ENCODE data around the gene TLK1. TPM values are rescaled to one million over a fixed set of nuclear protein-coding genes. Genes with fewer than 3 reads are reported as not detected.

Gene TLK1
- polyA plus RNA-seq, 1 of the 3 experiments (the other 2 are of a cell fraction): 4.8 TPM

DNA sequence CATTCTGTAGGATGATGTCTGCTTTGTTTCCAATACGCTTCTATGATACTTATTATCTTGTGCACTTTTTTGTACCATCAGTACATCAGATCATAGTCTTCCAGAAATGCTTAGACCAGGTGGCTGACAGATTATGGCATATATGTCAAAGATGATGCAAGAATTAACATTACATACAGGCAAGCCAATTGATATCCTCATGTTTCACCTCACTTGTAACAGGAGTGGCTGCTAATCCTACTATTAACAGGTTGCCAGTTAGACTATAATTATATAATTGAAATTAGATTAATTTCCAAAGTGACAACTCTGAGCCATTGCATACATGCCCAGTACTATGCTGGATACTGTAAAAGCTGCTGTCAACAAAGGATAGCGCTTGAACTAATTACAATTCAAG, 77.2 kb downstream of the TLK1 start (continued):
- TF ChIP-seq CTCF (IDR thresholded peaks at IDR 0.05) (no peak), RFX5 (IDR thresholded peaks at IDR 0.05; ENCODE audit: low read length) (no peak), RAD21 (IDR thresholded peaks at IDR 0.05; ENCODE audit: low read length) (no peak), GATA2 (CRISPR knock-in tag; IDR thresholded peaks at IDR 0.05) (no peak), SMC3 (IDR thresholded peaks at IDR 0.05; ENCODE audit: low read depth, low read length) (no peak), TCF12 (IDR thresholded peaks at IDR 0.05) (no peak)

GRCh38 chr2:171081649-171082111, 79.0 kb downstream of the TLK1 start:
- Histone ChIP-seq H3K4me1 (ENCODE audit: control insufficient read depth in 1 of 2, insufficient read depth in 2 of 2, low read depth in 1 of 2, low read length in 1 of 2) (peaks cover 0 to 4% of the 10 kb centered on the region in 2 experiments; a peak in 1 of 4 replicates), H4K20me1 (ENCODE audit: insufficient read depth) (peaks cover 7% of the 10 kb centered on the region), H3K79me2 (ENCODE audit: insufficient read depth) (peaks cover 62% of the 10 kb centered on the region), H3K4me2 (no peak overlapping the region), H3F3A (replicated peaks; ENCODE audit: insufficient read depth) (peaks cover 5% of the 10 kb centered on the region), H3K9me2 (no peaks in the 10 kb centered on the region), H3K9me3 (no peaks in the 10 kb centered on the region), H3K27me3 (ENCODE audit: insufficient read depth) (no peaks in the 10 kb centered on the region), H3K4me3 (ENCODE audit: low read depth in 2 of 2, low read length in 1 of 2) (no peak overlapping the region), H2AFZ (ENCODE audit: low read depth) (no peak overlapping the region), H3K9ac (no peak overlapping the region), H3K27ac (ENCODE audit: low read depth in 2 of 2, low read length in 1 of 2) (no peak overlapping the region), H3K36me3 (replicated peaks in 1 of 2; ENCODE audit: control insufficient read depth in 1 of 2, insufficient read depth in 2 of 2, low read length in 1 of 2) (peaks cover 9 to 27% of the 10 kb centered on the region in 2 experiments)
- ChIA-PET POLR2A (interaction anchor here (0.7 kb wide), 1 partner anchor 82 kb away, joined by 3 read pairs; no protein-coding TSS in a partner anchor), CTCF (interaction anchor here (0.6 to 2.0 kb wide), 4 partner anchors 30 to 335 kb away, joined by 3 to 5 read pairs (median 4); no protein-coding TSS in a partner anchor)
- TF ChIP-seq, protein P1, sequence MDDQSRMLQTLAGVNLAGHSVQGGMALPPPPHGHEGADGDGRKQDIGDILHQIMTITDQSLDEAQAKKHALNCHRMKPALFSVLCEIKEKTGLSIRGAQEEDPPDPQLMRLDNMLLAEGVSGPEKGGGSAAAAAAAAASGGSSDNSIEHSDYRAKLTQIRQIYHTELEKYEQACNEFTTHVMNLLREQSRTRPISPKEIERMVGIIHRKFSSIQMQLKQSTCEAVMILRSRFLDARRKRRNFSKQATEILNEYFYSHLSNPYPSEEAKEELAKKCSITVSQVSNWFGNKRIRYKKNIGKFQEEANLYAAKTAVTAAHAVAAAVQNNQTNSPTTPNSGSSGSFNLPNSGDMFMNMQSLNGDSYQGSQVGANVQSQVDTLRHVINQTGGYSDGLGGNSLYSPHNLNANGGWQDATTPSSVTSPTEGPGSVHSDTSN (IDR thresholded peaks at IDR 0.05): no peak
- 94% methylated on average over 3 of the region's 3 CpGs for WGBS (ENCODE audit: low lambda C conversion rate)
- no peak for DNase-seq

DNA sequence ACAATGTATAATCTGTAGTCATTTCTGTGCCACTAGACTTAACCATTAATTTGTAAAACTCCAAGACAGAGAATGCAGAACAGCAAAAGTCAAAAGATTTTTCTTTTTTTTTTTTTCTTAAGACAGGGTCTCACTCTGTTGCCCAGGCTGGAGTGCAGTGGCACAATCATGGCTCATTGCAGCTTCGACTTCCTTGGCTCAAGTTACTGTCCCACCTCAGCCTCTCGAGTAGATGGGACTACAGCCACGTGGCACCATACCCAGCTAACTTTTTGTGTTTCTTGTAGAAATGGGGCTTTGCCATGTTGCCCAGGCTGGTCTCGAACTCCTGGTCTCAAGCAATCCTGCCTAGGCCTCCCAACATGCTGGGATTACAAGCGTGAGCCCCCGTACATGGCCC, 80.1 kb downstream of the TLK1 start:
- peaks cover 7% of the 10 kb centered on the region for H4K20me1 ChIP-seq (ENCODE audit: insufficient read depth)
- ChIA-PET POLR2A (no interaction called here), CTCF (no interaction called here)
- no peak overlapping the region for H3K4me3 ChIP-seq (ENCODE audit: low read depth in 2 of 2, low read length in 1 of 2)
- TF ChIP-seq MXI1 (IDR thresholded peaks at IDR 0.05; ENCODE audit: low read depth, low read length) (no peak), JUND (IDR thresholded peaks at IDR 0.05) (no peak), GATA2 (CRISPR knock-in tag; IDR thresholded peaks at IDR 0.05) (no peak), EZH2phosphoT487 (IDR thresholded peaks at IDR 0.05; ENCODE audit: borderline replicate concordance, low read depth) (no peak), MEF2A (IDR thresholded peaks at IDR 0.05; ENCODE audit: borderline replicate concordance, low read depth) (no peak), NRF1 (IDR thresholded peaks at IDR 0.05; ENCODE audit: low read depth, low read length) (no peak), CTCF (IDR thresholded peaks at IDR 0.05) (no peak), CHD2 (IDR thresholded peaks at IDR 0.05; ENCODE audit: low read length, partially characterized antibody) (no peak), GABPA (IDR thresholded peaks at IDR 0.05; ENCODE audit: low read depth) (no peak), ELF1 (IDR thresholded peaks at IDR 0.05) (no peak), YY1 (IDR thresholded peaks at IDR 0.05; ENCODE audit: low read depth) (no peak), FOXJ3 (CRISPR knock-in tag; IDR thresholded peaks at IDR 0.05) (no peak), TEAD4 (IDR thresholded peaks at IDR 0.05; ENCODE audit: borderline replicate concordance, insufficient read depth) (no peak), NFIC (IDR thresholded peaks at IDR 0.05; ENCODE audit: borderline replicate concordance) (no peak), FOXM1 (IDR thresholded peaks at IDR 0.05; ENCODE audit: low read depth) (no peak), RAD21 (IDR thresholded peaks at IDR 0.05; ENCODE audit: low read length) (no peak), RFX5 (IDR thresholded peaks at IDR 0.05; ENCODE audit: low read length) (no peak)
- TF ChIP-seq, protein P2, sequence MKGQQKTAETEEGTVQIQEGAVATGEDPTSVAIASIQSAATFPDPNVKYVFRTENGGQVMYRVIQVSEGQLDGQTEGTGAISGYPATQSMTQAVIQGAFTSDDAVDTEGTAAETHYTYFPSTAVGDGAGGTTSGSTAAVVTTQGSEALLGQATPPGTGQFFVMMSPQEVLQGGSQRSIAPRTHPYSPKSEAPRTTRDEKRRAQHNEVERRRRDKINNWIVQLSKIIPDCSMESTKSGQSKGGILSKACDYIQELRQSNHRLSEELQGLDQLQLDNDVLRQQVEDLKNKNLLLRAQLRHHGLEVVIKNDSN (IDR thresholded peaks at IDR 0.05; ENCODE audit: borderline replicate concordance, low read depth): no peak
- TF ChIP-seq, protein P3, sequence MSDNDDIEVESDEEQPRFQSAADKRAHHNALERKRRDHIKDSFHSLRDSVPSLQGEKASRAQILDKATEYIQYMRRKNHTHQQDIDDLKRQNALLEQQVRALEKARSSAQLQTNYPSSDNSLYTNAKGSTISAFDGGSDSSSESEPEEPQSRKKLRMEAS (IDR thresholded peaks at IDR 0.05; ENCODE audit: low read depth): no peak
- no peaks in the 10 kb centered on the region for H3K27me3 ChIP-seq (ENCODE audit: insufficient read depth)
- DNase-seq: no peak
- peaks cover 52% of the 10 kb centered on the region for H3K79me2 ChIP-seq (ENCODE audit: insufficient read depth)
- no peak overlapping the region for H3K9ac ChIP-seq
- H3K4me1 ChIP-seq (ENCODE audit: control insufficient read depth in 1 of 2, insufficient read depth in 2 of 2, low read depth in 1 of 2, low read length in 1 of 2): peaks cover 0 to 4% of the 10 kb centered on the region in 2 experiments; a peak in 1 of 4 replicates
- H3F3A ChIP-seq (replicated peaks; ENCODE audit: insufficient read depth): peaks cover 5% of the 10 kb centered on the region
- peaks cover 9 to 30% of the 10 kb centered on the region in 2 experiments for H3K36me3 ChIP-seq (replicated peaks in 1 of 2; ENCODE audit: control insufficient read depth in 1 of 2, insufficient read depth in 2 of 2, low read length in 1 of 2)
- H2AFZ ChIP-seq (ENCODE audit: low read depth): no peak overlapping the region
- no peaks in the 10 kb centered on the region for H3K9me3 ChIP-seq
- H3K9me2 ChIP-seq: no peaks in the 10 kb centered on the region; the same call in 1 of the 2 replicates
- no peak overlapping the region for H3K4me2 ChIP-seq
- 95% methylated on average over 6 of the region's 6 CpGs for WGBS (ENCODE audit: low lambda C conversion rate)
- H3K27ac ChIP-seq (ENCODE audit: low read depth in 2 of 2, low read length in 1 of 2): no peak overlapping the region
